Activated T-cell treated with anti-CD3 and anti-CD28 coated beads for 1 hour (primary cell): ENCODE results near the gene TPR.

Experiments
- DNase-seq: peaks from one replicate; pipeline ENCODE4 v3.0.0-alpha.2; 2020; ENCODE audit warnings: low read depth

TPR gene

GRCh38 chr1:186289943-186290545 is 85.0 kb downstream of the TPR start:
- DNase-seq, result no peak

DNA sequence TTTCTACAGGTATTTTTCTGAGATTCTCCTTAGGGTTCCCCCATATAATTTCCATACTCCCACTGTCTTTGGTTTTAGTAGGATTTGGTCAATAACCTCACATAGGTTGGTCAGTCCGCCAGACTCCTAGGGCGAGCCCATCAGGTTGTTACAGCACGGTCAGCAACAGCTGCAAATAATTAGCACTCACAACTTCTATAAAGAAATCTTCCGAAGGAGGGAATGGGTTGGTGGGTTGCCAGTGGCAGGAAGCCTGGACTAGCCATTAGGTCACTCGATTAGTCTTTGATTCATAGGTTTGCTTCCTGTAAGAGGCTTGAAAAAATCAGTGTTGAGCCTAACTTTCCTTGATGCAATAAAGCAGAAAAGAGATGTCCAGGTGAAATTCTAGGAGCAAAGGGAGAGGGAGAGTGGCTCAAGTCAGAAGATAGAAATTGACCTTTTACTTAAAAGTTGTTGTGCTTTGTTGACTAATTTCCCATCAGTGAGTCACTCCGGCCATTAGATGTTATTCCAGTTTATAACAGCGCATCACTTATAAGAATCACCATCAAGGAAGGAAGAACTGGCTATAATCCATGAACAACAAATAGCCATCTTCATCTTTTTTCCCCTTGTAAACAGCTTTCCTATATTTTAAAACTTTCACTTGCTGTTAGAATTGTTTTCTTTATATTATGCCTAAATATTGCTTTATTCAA is 88.3 kb downstream of the TPR start:
- no peak for DNase-seq

GRCh38 chr1:186283374-186283773 is 91.7 kb downstream of the TPR start:
- DNase-seq, result no peak

DNA sequence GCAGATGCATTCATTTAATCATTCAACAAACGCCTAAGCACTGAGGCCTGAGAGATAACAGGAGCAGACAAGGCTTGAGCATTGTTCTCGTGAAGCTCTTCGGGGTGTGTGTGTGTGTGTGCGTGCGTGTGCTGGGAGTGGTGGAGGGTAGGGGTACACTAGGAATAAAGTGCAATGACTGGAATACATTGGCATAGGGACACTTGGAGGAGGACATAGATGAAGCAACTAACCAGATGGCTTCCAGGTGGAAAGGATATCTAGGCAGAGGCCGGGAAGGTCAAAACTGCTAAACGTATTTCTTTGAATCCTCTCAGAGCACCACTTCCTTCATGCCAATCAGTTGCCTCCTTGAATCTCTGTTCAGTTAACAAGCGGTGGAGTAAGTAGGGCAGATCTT is 92.6 kb downstream of the TPR start:
- DNase-seq, result no peak

GRCh38 chr1:186275822-186276221 is 99.2 kb downstream of the TPR start:
- no peak for DNase-seq

DNA sequence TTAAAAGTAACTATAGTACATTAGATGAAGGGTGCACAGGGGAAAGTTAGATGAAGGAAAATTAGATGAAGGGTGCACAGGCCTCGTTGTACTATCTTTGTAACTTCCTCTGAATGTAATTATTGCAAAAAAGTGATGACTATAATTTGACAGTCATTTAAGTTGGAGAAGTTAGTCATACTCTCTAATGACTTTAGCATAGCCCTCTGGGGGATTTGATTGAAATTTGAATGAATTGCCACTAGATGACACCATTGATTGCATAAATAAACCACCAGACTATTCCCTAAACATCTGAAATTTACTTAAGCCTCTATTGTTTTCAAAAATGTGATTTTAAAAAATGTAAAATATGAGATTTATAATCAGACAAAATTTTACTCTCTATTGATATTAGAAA is 102.6 kb downstream of the TPR start:
- no peak for DNase-seq

GRCh38 chr1:186271032-186271431 is 104.0 kb downstream of the TPR start:
- DNase-seq, result no peak
